GM19099 (cell line): ENCODE data around the gene RAPGEF4.

Experiments
- POLR2A ChIP-seq: IDR thresholded peaks from 3 replicates; pipeline ENCODE4 v1.6.1; 2011; ENCODE audit warnings: low read depth; ENCODE audit not compliant: insufficient read length; ENCODE audit errors: extremely low read depth

The RAPGEF4 gene

DNA sequence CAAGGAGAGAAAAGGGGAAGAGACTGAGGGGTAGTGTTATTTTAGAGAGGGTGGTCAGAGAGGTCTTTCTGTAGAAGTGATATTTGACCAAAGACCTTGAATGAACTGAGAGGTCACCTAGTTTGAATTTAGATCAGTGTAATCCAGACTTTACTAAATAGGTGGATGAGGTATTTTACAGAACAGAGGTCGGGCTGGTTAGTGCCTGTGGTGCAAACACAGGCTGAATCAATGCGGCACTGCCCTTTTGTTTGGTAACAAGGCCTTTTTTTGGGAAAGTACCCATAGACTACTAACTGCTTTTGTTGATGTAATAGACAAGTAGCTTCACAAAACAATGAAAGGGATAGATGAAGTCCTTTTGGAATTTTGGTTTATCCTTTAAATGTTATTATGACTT, 15.9 kb downstream of the RAPGEF4 start:
- TF ChIP-seq POLR2A: no peak

DNA sequence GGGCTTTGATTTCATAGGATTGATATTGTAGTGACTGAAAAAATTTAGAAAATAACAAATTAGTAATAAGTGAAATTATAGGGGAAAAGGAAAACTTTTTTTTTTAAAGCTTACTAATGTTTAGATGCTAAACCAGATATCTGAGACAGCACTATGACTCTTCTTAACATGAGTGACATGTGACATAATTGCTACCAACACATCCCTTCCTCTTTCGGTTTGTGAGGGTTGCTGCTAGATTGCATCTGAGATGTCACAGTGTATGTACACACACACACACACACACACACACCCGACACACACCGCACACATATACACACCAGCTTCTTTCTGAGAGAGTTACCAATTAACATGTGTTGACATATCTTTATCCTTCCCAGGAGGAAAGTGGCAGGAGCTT, 18.0 kb downstream of the RAPGEF4 start:
- no peak for TF ChIP-seq POLR2A

DNA sequence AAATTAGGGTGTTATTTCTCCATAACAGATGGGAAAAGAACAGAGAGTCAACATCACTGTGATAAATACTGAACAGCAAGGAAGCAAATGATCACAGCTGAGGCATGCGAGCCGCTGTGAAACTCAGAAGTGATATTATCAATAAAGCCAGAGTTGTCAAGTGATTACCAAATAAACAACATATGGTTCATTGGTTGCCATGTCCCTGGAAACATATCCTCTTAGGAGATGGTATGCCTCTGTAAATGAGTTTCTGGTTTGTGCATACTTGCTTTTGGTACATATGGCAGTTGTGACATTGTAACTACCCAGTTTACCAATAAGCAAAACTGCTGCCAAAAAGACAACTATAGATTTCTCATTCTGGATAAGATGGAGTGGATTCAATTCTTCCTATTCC, 23.8 kb downstream of the RAPGEF4 start:
- no peak for TF ChIP-seq POLR2A

DNA sequence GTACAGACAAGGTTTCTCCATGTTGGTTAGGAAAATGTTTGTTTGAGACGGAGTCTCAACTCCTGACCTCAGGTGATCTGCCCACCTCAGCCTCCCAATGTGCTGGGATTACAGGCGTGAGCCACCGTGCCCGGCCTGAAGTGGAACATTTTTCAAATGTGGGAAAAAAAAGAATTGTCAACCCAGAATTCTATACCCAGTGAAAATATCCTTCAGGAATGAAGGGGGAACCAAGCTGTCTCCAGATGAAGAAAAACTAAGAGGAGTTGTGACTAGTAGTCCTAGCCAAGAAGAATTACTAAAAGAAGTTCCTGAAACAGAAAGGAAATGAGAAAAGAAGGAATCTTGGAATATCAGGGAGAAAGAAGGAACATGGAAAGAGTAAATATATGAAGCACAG, 25.7 kb downstream of the RAPGEF4 start:
- TF ChIP-seq POLR2A: no peak

DNA sequence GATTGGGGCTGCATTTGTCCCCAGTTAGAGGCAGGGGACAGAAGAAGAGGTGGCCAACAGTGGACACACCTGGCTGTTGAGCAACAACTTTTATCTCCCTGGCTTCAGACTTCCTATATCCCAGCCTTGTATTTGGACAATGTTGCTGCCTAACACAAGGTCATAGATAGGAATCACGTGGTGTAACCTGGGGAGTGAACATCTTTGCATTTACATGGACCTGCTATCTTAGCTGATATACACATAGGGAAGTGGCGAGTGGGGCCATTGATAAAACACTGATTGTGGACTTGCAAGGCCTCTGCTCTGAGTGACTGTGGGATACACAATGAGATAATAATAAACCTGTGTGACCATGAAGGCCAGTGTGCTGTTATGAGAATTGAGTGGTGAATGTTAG, 26.9 kb downstream of the RAPGEF4 start:
- TF ChIP-seq POLR2A: no peak

DNA sequence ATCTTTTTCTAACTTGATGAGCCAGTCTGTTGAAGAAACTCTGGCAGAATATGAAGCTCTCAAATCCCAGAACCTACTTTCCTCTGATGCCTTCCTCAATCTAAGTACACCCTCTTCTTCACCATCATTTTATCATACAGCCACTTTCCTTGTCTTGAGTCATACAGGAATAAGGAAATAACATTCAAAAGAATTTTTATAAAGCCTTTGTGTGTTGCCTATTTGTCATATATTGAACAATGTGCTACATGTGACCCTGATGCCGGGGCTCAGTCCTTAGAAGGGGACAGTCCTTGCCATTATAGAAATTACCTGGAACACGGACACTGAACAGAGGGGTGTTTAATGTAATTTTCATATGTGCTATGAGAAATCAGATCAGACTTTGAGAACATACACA, 27.4 kb downstream of the RAPGEF4 start:
- no peak for TF ChIP-seq POLR2A

DNA sequence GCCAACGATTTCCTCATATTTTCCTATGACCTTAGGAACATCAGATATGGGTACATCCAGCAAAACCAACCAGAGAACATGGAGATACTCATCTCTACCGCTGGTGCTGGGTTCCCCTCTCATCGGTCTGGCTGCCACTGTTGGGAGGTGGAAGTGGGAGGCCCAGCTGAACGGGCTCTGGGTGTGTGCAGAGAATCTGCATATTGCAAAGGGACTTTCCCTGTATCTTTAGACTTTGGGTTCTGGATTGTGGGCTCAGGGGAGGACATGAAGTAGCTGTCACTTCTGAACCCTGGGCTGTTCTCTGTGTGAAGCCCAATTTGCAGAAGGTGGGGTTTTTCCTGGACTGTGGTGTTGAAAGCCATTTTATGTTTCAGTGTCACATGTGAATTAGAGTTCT, 30.0 kb downstream of the RAPGEF4 start:
- TF ChIP-seq POLR2A: no peak

DNA sequence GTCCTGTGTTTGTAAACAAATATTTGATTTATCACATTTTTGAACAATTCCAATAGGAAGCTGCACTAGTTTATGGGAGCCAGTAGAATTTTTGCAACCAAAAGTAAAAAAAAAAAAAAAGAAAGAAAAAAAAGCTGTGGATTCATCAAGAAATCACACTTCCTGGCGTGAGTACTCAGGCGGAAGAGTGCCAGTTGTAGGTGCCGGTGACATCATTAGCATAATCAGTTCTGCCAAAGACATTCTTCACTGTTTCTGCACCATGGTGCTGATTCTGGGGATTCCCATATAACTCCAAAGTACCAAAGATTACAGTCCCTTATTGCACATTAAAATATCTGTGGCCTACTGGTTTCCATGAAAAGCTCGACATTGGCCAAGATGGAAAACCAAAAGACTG, 32.8 kb downstream of the RAPGEF4 start:
- no peak for TF ChIP-seq POLR2A

DNA sequence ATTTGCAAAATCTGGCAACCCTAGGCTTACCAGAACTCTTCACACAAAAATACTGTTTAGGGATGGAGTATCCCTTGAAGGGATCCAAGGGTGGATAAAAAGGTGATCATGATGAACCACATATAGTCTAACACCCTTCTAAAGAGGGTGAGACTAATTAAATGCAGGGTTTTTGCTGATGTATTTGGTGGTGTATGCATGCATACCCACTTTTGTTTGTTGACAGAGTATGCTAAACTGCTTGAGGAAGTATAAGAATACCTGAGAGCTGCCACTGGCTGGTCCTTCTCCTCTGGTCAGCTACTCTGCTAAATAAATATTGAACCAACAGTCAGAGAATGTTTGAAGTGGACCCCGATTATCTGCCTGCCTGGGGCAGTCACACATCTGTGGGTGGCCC, 34.2 kb downstream of the RAPGEF4 start:
- no peak for TF ChIP-seq POLR2A

DNA sequence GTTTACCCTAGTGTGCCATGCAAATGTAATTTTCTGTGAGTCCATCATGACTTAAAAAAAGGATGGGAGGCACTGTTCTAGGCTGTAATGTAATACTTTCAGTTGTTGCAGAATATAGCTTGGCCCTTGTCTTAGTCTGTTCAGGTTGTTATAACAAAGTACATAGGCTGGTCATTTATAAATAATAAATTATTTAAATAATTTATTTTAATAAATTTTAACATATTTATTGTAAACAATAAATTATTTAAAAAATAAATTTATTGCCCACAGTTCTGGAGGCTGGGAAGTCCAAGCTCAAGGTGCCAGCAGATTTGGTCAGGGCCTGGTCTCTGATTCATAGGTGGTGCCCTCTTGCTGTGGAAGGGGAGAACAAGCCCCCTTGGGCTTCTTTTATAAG, 35.2 kb downstream of the RAPGEF4 start:
- no peak for TF ChIP-seq POLR2A

DNA sequence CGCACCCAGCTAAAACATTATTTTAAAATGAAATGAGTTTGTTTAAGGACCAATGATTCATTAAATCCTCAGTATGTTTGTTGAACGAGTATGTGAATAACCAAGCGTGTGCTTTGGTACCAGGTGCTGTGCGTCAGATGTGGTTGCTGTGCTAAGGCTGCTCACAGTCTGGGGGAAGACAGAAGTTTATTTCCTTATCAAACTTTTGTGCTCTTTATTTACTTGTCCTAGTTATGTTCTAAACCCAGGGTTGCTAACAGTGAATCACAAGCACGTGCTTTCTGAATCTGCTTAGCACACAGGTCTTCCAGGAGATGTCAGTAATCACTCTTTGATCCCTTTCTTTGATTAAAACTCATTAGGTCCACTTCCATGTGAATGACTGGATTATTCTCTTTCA, 37.0 kb downstream of the RAPGEF4 start:
- TF ChIP-seq POLR2A: no peak

DNA sequence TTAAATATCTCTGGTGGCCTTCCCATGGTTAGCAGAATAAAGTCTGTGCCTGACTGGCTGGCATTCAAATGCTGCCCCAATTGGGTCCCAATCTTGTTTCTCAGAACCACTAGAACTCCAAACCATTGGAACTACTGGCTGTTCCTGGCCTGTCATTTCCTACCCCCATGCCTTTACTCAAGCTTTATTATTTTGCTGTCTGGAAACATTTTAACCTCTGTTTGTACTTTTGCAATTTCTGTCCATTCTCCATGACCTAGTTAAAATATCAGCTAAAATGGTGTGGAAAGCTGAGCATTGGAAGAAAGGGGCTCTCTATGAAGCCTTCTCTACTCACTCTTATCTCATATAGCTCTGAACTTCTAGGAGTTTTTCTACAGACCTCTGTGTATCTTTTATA, 38.7 kb downstream of the RAPGEF4 start:
- no peak for TF ChIP-seq POLR2A

DNA sequence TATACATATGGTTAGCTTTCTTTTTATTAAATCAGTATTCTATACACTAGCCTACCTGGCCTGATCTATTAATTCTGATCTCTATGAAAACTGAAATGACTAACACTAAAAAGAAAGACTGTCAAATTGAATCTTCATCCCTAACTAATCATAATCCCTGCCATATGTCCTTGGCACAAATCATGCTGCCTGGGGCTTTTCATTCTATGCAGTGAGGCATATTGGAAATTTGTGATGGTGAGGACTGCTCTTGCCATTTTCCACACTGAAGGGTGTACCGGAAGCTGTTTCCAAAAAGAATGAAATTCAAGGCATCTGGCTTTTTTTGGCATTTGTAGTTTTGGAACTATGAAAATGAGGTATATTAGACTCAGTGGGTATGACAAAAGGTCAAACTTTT, 39.7 kb downstream of the RAPGEF4 start:
- TF ChIP-seq POLR2A: no peak

DNA sequence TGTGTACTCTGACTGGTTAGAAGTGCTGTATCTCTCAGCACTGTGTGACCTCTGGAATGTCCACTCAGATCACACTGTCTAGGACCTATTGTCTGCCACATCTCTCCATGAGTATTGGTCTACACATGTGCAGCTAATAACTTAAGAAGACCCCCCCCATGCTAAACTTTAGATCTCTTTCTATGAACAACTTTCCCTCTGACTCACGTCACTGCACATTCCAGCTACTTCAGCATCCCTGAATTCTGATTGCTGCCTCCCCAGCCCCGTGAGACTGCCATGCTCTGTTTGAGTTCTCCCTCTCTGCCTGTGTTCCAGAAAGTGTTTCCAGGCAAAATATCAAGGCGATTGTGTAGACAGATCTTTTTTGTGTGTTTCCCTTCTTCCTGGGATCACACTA, 41.8 kb downstream of the RAPGEF4 start:
- no peak for TF ChIP-seq POLR2A

DNA sequence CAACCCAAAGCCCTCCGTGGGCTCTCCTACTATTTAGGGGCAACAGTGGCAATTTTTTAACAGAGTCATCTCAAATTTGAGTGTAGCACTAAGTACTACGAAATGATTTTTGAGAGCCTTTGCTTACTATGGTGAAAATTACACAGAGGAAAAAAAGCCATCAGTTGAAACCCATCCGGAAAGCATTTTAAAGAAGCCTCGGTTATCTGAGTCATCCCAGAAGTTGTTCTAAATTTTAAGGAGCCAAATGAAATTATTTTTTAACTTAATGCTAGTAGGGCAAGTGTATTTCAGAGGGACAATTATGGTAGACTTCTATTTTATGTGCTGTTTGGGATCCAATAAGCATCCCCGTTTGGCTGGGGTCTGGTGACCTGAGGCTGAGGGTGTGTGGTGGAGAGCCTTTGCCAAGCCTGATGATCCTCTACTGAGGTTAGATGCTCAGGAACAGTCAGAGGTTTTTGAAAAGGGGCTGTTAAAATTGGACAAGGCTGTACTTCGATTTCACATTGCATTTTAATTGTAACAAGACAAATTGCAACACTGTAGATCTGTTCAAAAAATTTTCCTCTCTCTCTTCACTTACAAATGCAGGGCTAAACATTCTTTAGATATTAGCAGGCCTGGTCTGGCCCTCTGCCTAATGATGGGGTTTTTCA, 47.0 kb downstream of the RAPGEF4 start:
- TF ChIP-seq POLR2A: no peak

DNA sequence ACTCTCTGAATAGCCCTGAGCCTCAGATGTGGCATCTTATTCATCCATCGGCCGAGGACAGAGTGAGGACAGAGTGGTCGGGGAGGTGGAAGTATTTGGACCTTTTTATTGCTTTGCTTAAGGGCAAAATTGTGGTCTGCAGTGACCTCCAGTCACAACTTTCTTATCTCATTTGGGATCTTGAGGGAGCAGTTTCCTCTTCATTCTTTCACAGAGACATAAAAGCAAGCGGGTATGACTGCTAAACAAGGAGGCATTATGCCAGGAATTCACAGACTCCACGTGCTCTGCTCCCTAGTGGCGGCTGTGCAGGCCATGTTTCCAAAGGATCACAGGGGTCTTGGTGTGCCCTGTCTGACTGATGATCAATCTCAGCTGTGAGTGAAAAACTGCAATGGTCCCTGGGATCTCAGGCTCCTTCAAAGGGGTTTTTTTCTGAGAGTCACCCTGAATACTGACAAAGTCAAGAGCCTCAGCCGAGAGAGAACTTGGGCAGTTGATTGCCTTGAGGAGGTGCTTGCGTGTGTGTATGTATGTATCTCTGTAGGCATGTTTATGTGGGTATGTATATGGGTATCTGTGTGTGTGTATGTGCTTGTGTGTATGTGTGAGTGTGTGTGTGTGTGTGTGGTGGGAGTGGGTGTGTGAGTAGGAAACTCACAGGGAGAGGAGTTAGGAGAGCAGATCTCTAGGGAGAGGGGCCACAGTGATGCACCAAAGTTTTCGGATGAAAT, 47.7 kb downstream of the RAPGEF4 start:
- TF ChIP-seq POLR2A: no peak

DNA sequence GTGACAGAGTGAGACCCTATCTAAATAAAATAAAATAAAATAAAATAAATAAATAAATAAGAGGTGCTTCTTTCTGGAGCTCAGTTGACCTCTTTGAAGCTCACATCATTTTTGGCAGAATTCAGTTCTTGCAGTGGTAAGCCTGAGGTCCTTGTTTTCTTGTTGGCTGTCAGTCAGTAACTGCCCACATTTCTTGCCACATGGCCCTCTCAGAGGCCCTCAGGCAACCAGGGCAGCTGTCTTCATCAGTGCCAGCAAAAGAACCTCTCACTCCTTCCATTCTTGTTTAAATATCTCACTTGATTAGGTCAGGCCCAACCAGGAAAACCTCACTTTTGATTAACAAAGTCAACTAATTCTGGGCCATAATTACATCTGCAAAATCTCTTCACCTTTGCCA, 53.2 kb downstream of the RAPGEF4 start:
- no peak for TF ChIP-seq POLR2A

DNA sequence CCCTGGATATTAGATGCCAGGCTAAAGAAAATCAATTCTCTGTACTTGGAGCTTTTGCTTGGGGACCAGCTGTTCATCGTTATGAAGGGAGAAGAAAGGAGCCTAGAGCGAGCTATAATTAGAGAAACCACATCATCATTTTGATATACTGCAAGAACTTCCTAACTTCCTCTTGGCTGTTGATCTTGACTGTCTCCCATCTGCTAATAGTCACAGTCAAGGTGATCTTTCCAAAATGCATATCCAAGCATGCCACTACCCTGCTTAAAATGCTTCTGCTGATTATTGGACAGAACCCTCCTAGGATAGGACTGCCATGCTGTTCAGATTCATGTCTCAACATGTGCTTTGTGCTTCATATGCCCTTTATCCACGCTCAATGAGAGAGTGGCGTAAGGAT, 54.8 kb downstream of the RAPGEF4 start:
- no peak for TF ChIP-seq POLR2A

DNA sequence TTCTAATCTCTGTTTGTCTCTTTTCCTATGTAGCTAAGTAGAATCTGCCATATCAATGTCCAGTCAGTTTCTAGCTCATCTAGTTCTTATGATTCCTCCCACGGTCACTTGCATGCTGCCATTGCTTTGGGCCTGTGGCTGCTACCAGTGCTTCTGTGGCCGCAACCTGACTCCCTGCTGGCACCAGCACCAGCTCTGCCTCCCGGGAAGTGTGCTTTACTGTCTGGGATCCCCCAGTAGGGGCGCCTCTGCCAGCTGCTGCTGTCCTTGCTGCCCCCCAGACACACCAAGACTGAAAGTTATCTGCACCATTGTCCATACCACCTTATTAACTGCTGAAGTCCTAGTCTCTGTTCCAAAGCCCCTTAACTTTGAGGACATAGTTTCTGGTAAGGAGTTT, 56.3 kb downstream of the RAPGEF4 start:
- no peak for TF ChIP-seq POLR2A
